Right lobe of liver (tissue), 4 donors: ENCODE results near the gene WWC1.

Experiments
- CTCF ChIP-seq, 4 donors: fragments of 200-600 bp in 3 of 4; fragments of 450-650 bp in 1 of 4; IDR thresholded peaks; one replicate each; pipeline versions ENCODE4 v1.5.1 to v1.8.0; 2016 to 2022; ENCODE audit warnings: antibody characterized with exemption in 4 of 4, mild to moderate bottlenecking in 2 of 4
- POLR2A ChIP-seq: fragments of 450-650 bp; IDR thresholded peaks from one replicate; pipeline ENCODE4 v1.6.1; 2017; ENCODE audit warnings: antibody characterized with exemption, mild to moderate bottlenecking
- donor health status: DM: no; HTN: no; CAD: no.
- donor health status: DM: no; HTN: no; CAD: no.
- donor health status: DM: no; HTN: yes; CAD: no.

GRCh38 chr5:168315416-168316138, 24.1 kb downstream of the WWC1 start:
- TF ChIP-seq CTCF (IDR thresholded peaks at IDR 0.05), result no peak
- TF ChIP-seq POLR2A, result no peak
